GM10266 (cell line): Measurements from ENCODE around the gene INCA1.
"Not testable (repeated sequence)": the region's sequence is repeated elsewhere in the genome, so short reads cannot be mapped to it uniquely, and the experiment has no call there.

Source experiments
- DNase-seq: peaks from one replicate; pipeline ENCODE4 v3.0.0; 2012; ENCODE audit errors: extremely low spot score
- TF ChIP-seq, protein P1 (sequence below): IDR thresholded peaks from 2 replicates; pipeline ENCODE4 v1.5.1; 2012; ENCODE audit warnings: mild to moderate bottlenecking, low read depth; ENCODE audit not compliant: control insufficient read depth, insufficient read depth; ENCODE audit errors: missing control alignments

INCA1 gene

DNA sequence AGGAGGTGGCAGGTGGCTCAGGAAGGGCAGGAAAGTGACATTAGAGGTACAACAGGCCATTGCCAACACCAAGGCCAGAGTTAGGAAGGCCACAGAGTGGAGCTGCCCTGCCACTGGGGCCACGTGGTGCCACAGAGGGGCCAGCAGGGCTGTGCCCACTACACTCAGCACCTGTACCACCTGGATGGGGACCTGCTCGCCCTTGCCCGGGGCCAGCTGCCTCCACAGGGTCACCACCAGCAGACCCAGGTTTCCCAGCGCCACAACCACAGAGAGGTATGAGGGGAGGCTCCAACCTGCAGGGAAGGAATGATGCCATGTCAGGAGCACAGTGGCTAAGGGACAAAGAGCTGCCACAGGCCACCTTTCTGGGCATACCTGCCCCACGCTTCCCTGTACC is 36.7 kb upstream of the INCA1 start:
- DNase-seq, result no peak
- TF ChIP-seq, protein P1, sequence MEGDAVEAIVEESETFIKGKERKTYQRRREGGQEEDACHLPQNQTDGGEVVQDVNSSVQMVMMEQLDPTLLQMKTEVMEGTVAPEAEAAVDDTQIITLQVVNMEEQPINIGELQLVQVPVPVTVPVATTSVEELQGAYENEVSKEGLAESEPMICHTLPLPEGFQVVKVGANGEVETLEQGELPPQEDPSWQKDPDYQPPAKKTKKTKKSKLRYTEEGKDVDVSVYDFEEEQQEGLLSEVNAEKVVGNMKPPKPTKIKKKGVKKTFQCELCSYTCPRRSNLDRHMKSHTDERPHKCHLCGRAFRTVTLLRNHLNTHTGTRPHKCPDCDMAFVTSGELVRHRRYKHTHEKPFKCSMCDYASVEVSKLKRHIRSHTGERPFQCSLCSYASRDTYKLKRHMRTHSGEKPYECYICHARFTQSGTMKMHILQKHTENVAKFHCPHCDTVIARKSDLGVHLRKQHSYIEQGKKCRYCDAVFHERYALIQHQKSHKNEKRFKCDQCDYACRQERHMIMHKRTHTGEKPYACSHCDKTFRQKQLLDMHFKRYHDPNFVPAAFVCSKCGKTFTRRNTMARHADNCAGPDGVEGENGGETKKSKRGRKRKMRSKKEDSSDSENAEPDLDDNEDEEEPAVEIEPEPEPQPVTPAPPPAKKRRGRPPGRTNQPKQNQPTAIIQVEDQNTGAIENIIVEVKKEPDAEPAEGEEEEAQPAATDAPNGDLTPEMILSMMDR, result no peak

DNA sequence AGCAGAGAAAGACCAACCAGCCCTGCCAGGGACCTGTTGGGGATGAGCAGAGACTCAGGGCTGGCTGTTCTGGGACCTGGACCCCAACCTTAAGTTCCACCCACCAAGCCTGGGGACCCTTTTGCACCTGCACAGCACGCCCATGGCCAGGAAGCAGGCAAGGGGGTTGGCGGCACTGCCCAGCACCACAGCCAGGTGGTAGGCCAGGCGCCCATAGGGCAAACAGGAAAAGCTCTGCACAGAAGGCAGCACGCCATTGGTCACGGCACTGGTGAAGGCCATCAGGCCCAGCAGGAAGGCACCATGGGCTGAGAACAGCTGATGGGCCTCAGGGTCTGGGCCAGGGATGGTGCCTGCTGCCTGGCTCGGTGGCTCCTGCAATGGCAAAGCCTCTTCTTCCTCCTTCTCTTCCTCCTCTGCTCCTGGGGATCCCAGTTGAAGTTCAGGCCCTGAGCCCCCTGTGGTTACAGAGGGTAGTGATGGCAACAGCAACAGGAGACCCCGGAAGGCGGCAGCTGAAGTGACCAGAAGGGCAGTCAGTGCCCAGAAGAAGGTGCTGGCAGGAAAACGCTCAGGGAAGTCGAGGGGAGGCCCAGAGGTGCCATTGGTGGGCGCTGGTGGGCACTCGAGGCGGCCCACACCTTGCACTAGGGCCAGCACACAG is 36.2 kb upstream of the INCA1 start:
- TF ChIP-seq, protein P1, result no peak
- no peak for DNase-seq

DNA sequence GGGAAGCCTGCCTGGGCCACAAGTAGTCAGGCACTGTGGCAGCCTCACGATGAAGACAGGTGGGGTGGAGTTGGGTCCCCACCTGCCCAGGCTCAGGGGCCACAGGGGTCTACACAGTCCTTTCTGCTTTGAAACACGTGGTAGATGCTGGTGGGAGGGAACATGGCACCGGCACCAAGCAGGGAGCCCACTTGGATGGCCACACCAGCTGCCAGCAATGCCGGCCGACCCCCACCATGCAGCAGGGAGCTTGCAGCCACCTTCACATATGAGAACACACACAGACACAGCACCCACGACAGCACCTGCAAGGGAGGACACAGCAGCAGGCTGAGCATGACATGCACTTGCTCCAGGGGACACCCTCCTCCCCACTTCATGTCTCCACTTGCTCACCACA is 35.5 kb upstream of the INCA1 start:
- no peak for DNase-seq
- TF ChIP-seq, protein P1, result no peak

DNA sequence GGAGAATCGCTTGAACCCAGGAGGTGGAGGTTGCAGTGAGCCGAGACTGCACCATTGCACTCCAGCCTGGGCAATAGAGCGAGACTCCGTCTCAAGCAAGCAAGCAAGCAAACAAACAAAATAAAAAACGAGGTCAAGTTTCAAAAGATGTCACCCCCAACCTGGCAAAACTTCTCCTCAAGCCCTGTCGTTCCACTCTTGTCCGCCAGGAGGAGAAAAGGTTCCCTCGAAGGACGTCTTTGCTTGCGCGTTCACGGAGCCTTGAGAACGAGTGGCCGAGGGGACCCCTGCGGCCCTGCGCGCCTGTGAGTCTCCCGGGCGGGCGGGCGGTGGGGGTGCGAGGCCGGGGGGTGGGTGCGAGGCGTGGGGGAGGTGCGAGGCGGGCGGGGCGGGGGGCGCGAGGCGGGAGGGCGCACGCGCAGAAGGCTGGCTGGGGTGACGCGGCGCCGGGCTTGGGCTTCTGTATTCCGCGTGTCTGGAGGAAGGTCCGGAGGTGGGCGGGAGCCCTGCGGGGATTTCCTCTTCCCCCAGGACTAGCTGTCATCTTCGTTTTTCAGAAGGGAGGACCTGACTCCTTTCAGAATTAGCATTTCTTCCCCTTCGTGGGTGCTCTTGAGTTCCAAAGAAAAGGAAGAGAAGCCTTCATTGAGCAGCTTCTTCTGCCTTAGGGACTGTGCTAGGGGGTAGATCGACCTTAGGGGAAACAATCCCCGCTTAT is 34.2 kb upstream of the INCA1 start:
- TF ChIP-seq, protein P1, result peak; percentile 80
- peak; percentile 94 for DNase-seq

DNA sequence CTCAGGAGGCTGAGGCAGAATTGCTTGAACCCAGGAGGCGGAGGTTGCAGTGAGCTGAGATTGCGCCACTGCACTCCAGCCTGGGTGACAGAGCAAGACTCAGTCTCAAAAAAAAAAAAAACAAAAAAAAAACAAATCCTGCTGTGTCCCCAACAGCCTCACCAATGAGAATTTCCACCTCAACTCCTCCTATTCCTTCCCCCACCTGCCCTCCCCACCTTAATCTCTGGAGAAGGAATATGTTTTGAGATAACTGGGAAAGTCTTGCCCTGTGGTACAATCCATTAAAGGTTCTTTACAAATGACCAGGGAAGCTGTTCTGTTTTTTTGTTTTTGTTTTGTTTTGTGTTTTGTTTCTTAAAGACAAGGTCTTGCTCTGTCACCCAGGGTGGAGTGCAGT is 32.8 kb upstream of the INCA1 start:
- not testable (repeated sequence) for DNase-seq

DNA sequence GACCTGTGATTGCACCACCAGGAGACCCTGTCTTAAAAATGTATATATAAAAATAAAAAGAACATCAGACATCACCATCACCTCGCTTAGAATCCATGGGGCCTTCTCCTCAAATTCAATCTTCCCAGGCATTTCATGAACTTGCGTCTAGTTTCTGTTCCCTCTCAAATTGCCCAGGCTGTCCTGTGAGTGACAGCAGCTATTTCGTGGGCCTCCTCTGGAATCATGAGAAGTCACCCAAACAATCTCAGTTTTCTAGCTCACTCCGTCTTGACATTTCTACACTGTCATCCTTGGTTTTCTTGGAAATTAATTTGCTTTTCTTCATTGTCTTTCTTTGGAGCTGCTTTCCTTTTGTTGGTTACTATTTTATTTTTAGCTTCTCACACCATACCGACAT is 30.6 kb upstream of the INCA1 start:
- no peak for DNase-seq
- TF ChIP-seq, protein P1, result no peak

DNA sequence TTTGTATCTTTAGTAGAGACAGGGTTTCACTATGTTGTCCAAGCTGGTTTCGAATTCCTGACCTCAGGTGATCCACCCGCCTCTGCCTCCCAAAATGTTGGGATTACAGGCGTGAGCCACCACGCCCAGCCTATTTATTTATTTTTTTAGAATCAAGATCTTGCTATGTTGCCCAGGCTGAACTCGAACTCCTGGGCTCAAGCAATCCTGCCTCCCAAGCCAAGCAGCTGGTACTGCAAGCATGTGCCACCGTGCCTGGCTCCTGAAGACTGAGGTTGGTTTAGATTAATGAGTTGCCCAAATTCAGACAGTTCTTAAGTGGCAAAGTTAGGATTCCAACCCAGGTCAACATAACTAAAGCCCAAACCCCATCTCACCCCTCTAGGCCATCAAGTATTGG is 30.0 kb upstream of the INCA1 start:
- DNase-seq, result no peak

More for the DNA sequence above, 30.0 kb upstream of the INCA1 start:
- TF ChIP-seq, protein P1, result no peak
